GM10266 (cell line): ENCODE data around the gene OLIG2.

Experiments used
- DNase-seq: peaks from one replicate; pipeline ENCODE4 v3.0.0; 2012; ENCODE audit errors: extremely low spot score
- CTCF ChIP-seq: IDR thresholded peaks from 2 replicates; pipeline ENCODE4 v1.5.1; 2012; ENCODE audit warnings: mild to moderate bottlenecking, low read depth; ENCODE audit not compliant: control insufficient read depth, insufficient read depth; ENCODE audit errors: missing control alignments

Gene OLIG2

GRCh38 chr21:33033094-33033951 is 7.6 kb downstream of the OLIG2 start:
- DNase-seq = peak; percentile 27
- TF ChIP-seq CTCF = no peak

DNA sequence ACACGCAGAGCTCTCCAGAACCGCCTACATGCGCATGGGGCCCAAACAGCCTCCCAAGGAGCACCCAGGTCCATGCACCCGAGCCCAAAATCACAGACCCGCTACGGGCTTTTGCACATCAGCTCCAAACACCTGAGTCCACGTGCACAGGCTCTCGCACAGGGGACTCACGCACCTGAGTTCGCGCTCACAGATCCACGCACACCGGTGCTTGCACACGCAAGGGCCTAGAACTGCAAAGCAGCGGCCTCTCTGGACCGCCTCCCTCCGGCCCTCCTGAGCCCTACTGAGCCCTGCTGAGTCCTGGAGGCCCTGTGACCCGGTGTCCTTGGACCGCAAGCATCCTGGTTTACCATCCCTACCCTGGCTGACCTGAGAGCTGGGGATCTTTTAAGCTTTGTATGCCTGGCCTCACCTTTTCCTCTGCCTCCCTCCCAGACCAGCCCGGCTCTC is 8.3 kb downstream of the OLIG2 start:
- peak; percentile 31 for DNase-seq
- TF ChIP-seq CTCF = no peak

- no peak for TF ChIP-seq CTCF
- DNase-seq = peak; percentile 19
These were observed 9.4 kb downstream of the OLIG2 start for GRCh38 chr21:33035147-33035546.

DNA sequence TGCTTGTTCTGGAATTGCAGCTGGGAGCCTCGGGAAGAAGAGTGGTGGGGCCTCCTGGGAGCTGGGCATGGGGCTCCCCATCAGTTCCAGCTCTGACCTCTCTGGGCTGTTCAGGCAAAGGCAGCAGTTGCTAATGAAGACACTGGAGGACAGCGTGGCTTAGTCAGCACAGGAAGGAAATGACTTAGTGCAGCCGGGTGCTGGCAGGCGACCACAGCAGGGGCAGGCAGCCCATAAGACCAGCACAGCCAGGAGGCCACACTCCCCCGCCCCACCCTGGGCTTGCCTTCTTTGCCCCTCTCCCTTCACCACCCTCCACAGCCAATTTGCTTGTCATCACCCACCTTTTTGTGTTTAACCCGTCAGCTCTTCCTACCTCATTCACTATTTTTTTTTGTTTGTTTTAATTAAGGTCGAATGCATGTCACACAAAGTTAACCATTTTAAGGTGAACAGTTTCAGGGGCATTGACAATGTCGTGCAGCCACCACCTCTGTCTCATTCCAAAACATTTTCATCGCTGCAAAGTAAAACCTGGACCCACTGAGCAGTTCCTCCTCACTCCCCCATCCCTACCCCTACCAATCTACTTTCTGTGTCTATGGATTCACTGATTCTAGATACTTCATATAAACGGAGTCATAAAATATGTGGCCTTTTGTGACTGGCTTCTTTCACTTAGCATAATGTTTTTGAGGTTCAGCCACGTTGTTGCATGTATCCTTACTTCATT is 10.9 kb downstream of the OLIG2 start:
- TF ChIP-seq CTCF = no peak
- peak; percentile 46 for DNase-seq

DNA sequence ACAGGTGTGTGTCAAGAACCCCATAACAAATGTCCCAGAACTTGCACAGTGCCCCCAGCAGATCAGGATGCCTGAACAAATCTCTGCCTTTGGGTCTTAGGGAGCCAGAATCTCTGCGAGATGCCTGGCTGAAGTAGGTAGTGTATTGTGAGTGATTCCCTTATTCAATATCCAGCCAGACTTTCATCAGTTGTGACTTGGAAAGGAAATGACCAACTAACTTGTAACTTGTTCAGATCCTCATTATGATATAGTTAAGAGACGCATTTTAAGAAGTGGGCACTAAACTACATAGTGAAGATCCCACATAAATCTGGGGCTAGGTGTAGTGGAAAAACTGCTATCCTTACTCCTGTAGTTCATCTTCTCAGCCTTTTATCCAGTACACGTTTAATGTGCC is 11.8 kb downstream of the OLIG2 start:
- no peak for DNase-seq
- no peak for TF ChIP-seq CTCF

DNA sequence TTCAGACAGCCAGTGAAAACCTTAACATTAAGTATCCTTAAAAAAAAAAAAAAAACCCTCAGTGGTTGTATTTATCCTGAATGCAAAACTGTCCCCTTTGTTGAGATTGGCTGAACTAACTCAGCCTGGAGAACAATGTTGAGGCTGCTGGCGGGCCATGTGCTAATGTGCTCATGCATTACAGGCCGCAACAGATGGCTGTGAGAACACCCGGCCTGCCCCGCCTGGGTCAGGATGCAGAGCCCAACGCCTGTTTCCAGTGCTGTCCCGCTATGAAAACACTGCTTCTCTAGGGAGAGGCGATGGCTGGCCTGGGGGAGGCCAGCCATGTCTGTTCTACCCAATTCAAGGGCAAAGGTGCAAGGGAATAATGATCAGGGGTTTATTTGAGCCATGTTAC is 13.8 kb downstream of the OLIG2 start:
- DNase-seq = no peak
- TF ChIP-seq CTCF = no peak

DNA sequence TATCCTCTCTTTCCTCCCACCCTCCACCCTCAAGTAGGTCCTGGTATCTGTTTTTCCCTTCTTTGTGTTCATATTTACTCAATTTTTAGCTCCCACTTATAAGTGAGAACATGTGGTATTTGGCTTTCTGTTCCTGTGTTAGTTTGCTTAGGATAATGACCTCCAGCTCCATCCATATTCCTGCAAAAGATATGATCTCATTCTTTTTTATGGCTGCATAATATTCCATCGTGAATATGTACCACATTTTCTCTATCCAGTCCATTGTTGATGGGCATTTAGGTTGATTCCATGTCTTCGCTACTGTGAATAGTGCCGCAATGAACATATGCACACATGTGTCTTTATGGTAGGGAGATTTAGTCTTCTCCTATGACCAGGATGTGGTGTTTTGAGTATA is 14.5 kb downstream of the OLIG2 start:
- no peak for TF ChIP-seq CTCF
- DNase-seq = no peak
